Smooth muscle cell (in vitro differentiated cells): ENCODE data around the gene SEC63. TPM values are rescaled to one million over a fixed set of nuclear protein-coding genes. Genes with fewer than 3 reads are reported as not detected.

Experiments used
- DNase-seq: peaks from one replicate; lab custom pipeline; 2025; ENCODE audit not compliant: unreplicated experiment; lab: John Stamatoyannopoulos, UW
- H2AFZ ChIP-seq: fragments of 200-600 bp; sonication (generic); 2 replicates; pipeline ENCODE4 v1.6.0; 2016; ENCODE audit warnings: antibody characterized with exemption, low read depth, mild to moderate bottlenecking
- H3F3A ChIP-seq: fragments of 200-600 bp; sonication (generic); 2 replicates; pipeline ENCODE4 v1.6.0; 2017; ENCODE audit warnings: antibody characterized with exemption, low read depth
- H3K27ac ChIP-seq: fragments of 200-600 bp; sonication (generic); 2 replicates; pipeline ENCODE4 v1.5.1; 2016; ENCODE audit warnings: low read depth, mild to moderate bottlenecking
- H3K27me3 ChIP-seq: fragments of 200-600 bp; sonication (generic); 2 replicates; pipeline ENCODE4 v1.6.1; 2016; ENCODE audit warnings: low read depth, mild to moderate bottlenecking
- H3K36me3 ChIP-seq: fragments of 200-600 bp; sonication (generic); 2 replicates; pipeline ENCODE4 v1.5.1; 2016; ENCODE audit warnings: low read depth
- H3K4me1 ChIP-seq: fragments of 200-600 bp; sonication (generic); 2 replicates; pipeline ENCODE4 v1.5.1; 2016; ENCODE audit warnings: low read depth
- H3K4me2 ChIP-seq: fragments of 200-600 bp; sonication (generic); 2 replicates; pipeline ENCODE4 v1.6.0; 2016; ENCODE audit warnings: mild to moderate bottlenecking
- H3K4me3 ChIP-seq: fragments of 200-600 bp; sonication (generic); 2 replicates; pipeline ENCODE4 v1.5.1; 2016; ENCODE audit warnings: mild to moderate bottlenecking
- H3K79me2 ChIP-seq: fragments of 200-600 bp; sonication (generic); 2 replicates; pipeline ENCODE4 v1.6.0; 2016; ENCODE audit warnings: low read depth, mild to moderate bottlenecking
- H3K9ac ChIP-seq: fragments of 200-600 bp; sonication (generic); 2 replicates; pipeline ENCODE4 v1.6.0; 2016; ENCODE audit warnings: low read depth
- H3K9me3 ChIP-seq: fragments of 200-600 bp; sonication (generic); replicated peaks from 2 replicates; pipeline ENCODE4 v1.5.1; 2016; ENCODE audit warnings: low read depth
- H4K20me1 ChIP-seq: fragments of 200-600 bp; sonication (generic); 2 replicates; pipeline ENCODE4 v1.6.0; 2016; ENCODE audit warnings: low read depth
- CTCF ChIP-seq: fragments of 200-600 bp; sonication (generic); IDR thresholded peaks from 2 replicates; pipeline ENCODE4 v1.5.1; 2017; ENCODE audit warnings: borderline replicate concordance, mild to moderate bottlenecking, antibody characterized with exemption; ENCODE audit not compliant: insufficient read depth, poor library complexity, severe bottlenecking
- WGBS: methylation state at CpG from one replicate; pipeline ENCODE4 v1.1.7; 2016; ENCODE audit warnings: low lambda C conversion rate; 5-methylcytosine and 5-hydroxymethylcytosine counted together
- polyA plus RNA-seq: library from polyadenylated mRNA; unstranded; fragments of >200 nt; fragmentation: Nextera tagmentation; extraction: Ambion mirVana; gene quantifications from 2 replicates; pipeline ENCODE4 v1.2.1, GENCODE V29; 2016
- total RNA-seq: library from RNA; depleted of rRNA; stranded (reverse); fragments of >200 nt; gene quantifications from 2 replicates; pipeline ENCODE4 v1.2.3, GENCODE V29; 2014

SEC63 gene
- total and polyA plus RNA-seq, 2 experiments from 2014 or later: 67.0 to 95.1 TPM

GRCh38 chr6:107982486-107982885, 24.5 kb upstream of the SEC63 start:
- H3K27ac ChIP-seq: no peak overlapping the region
- H3K4me3 ChIP-seq: no peak overlapping the region
- no peaks in the 10 kb centered on the region for H3F3A ChIP-seq
- H3K9me3 ChIP-seq: no peaks in the 10 kb centered on the region
- H2AFZ ChIP-seq: no peak overlapping the region
- H3K4me1 ChIP-seq: no peaks in the 10 kb centered on the region
- H3K27me3 ChIP-seq: no peaks in the 10 kb centered on the region
- H3K4me2 ChIP-seq: no peak overlapping the region
- no peak for DNase-seq
- WGBS: 68% methylated on average over 1 of the region's 1 CpG
- no peaks in the 10 kb centered on the region for H4K20me1 ChIP-seq
- no peaks in the 10 kb centered on the region for H3K36me3 ChIP-seq
- TF ChIP-seq CTCF: no peak
- H3K79me2 ChIP-seq: no peaks in the 10 kb centered on the region
- no peak overlapping the region for H3K9ac ChIP-seq

GRCh38 chr6:107981695-107982094, 23.7 kb upstream of the SEC63 start:
- H4K20me1 ChIP-seq: no peaks in the 10 kb centered on the region
- H3K9me3 ChIP-seq: no peaks in the 10 kb centered on the region
- no peaks in the 10 kb centered on the region for H3K27me3 ChIP-seq
- TF ChIP-seq CTCF: no peak
- 80% methylated on average over 6 of the region's 6 CpGs for WGBS
- H3K36me3 ChIP-seq: no peaks in the 10 kb centered on the region
- no peak overlapping the region for H3K4me2 ChIP-seq
- no peak overlapping the region for H2AFZ ChIP-seq
- H3K9ac ChIP-seq: no peak overlapping the region
- H3F3A ChIP-seq: no peaks in the 10 kb centered on the region
- H3K27ac ChIP-seq: no peak overlapping the region
- no peaks in the 10 kb centered on the region for H3K4me1 ChIP-seq
- DNase-seq: no peak
- no peaks in the 10 kb centered on the region for H3K79me2 ChIP-seq
- no peak overlapping the region for H3K4me3 ChIP-seq

- H3K27ac ChIP-seq: no peak overlapping the region
- H3K79me2 ChIP-seq: no peaks in the 10 kb centered on the region
- no peaks in the 10 kb centered on the region for H3K4me1 ChIP-seq
- no peaks in the 10 kb centered on the region for H3K36me3 ChIP-seq
- no peak overlapping the region for H3K4me3 ChIP-seq
- no peaks in the 10 kb centered on the region for H3K27me3 ChIP-seq
- TF ChIP-seq CTCF: peak; percentile 45
- WGBS: 36% methylated on average over 1 of the region's 1 CpG
- H3F3A ChIP-seq: no peaks in the 10 kb centered on the region
- H4K20me1 ChIP-seq: no peaks in the 10 kb centered on the region
- DNase-seq: no peak
- no peak overlapping the region for H2AFZ ChIP-seq
- no peak overlapping the region for H3K4me2 ChIP-seq
- no peaks in the 10 kb centered on the region for H3K9me3 ChIP-seq
- H3K9ac ChIP-seq: no peak overlapping the region
Measured at GRCh38 chr6:107977283-107977682, 19.3 kb upstream of the SEC63 start.

GRCh38 chr6:107976155-107976783, 18.3 kb upstream of the SEC63 start:
- Histone ChIP-seq H3K36me3 (no peaks in the 10 kb centered on the region), H3K9me3 (no peaks in the 10 kb centered on the region), H2AFZ (no peak overlapping the region), H3F3A (no peaks in the 10 kb centered on the region), H3K27ac (no peak overlapping the region), H3K27me3 (no peaks in the 10 kb centered on the region), H3K79me2 (no peaks in the 10 kb centered on the region), H3K9ac (no peak overlapping the region), H3K4me1 (no peaks in the 10 kb centered on the region), H4K20me1 (no peaks in the 10 kb centered on the region), H3K4me2 (no peak overlapping the region), H3K4me3 (no peak overlapping the region)
- no peak for DNase-seq
- no peak for TF ChIP-seq CTCF
- WGBS: 87% methylated on average over 4 of the region's 4 CpGs
